Vagina (tissue), 2 donors: ENCODE data around the gene EVPL.

ENCODE experiments used
- POLR2A ChIP-seq, 2 donors: fragments of 450-650 bp; IDR thresholded peaks; one replicate each; pipeline ENCODE4 v1.6.1; 2017; ENCODE audit warnings: antibody characterized with exemption in 2 of 2, mild to moderate bottlenecking in 2 of 2, moderate library complexity in 2 of 2
- POLR2AphosphoS5 ChIP-seq, 2 donors: sonication (generic); formaldehyde crosslinking; IDR thresholded peaks; one replicate each; pipeline ENCODE4 v1.9.0; 2017; ENCODE audit warnings: antibody characterized with exemption in 2 of 2, mild to moderate bottlenecking in 2 of 2, low read depth in 1 of 2; ENCODE audit not compliant: insufficient read depth in 1 of 2
- TF ChIP-seq, protein P1 (sequence below), 3 experiments: fragments of 450-650 bp in 2 of 3; fragments of 200-600 bp in 1 of 3; sonication (generic) in 1 of 3; IDR thresholded peaks; one replicate each; pipeline ENCODE4 v1.5.1; 2017 to 2019; ENCODE audit warnings: antibody characterized with exemption in 3 of 3, mild to moderate bottlenecking in 2 of 3, moderate library complexity in 2 of 3

DNA sequence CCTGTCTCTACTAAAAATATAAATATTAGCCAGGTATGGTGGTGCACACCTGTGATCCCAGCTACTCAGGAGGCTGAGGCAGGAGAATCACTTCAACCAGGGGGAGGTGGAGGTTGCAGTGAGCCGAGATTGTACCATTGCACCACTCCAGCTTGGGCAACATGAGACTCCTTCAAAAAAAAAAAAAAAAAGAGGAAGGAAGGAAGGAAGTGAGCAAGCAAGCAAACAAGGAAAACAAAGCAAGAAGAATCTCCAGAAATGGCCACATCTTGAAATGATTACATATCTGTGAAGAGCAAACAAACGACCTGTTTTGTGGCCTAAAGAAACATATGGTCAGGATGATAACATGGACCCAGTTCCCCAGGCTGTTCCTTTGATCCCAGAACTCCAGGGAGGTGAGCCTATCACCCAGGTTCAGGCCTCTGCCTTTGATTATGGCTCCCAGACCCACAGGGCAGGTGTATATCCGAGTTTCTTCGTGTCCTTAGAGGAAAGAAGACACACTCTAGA is 57.0 kb downstream of the EVPL start:
- TF ChIP-seq, protein P1, sequence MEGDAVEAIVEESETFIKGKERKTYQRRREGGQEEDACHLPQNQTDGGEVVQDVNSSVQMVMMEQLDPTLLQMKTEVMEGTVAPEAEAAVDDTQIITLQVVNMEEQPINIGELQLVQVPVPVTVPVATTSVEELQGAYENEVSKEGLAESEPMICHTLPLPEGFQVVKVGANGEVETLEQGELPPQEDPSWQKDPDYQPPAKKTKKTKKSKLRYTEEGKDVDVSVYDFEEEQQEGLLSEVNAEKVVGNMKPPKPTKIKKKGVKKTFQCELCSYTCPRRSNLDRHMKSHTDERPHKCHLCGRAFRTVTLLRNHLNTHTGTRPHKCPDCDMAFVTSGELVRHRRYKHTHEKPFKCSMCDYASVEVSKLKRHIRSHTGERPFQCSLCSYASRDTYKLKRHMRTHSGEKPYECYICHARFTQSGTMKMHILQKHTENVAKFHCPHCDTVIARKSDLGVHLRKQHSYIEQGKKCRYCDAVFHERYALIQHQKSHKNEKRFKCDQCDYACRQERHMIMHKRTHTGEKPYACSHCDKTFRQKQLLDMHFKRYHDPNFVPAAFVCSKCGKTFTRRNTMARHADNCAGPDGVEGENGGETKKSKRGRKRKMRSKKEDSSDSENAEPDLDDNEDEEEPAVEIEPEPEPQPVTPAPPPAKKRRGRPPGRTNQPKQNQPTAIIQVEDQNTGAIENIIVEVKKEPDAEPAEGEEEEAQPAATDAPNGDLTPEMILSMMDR (IDR thresholded peaks at IDR 0.05) = no peak
- no peak for TF ChIP-seq POLR2AphosphoS5 (IDR thresholded peaks at IDR 0.05; ENCODE audit: insufficient read depth in 1 of 2, low read depth in 1 of 2)
- no peak for TF ChIP-seq POLR2A (IDR thresholded peaks at IDR 0.05)
